DMS114 treated with DMSO at 0.1 percent for 48 hours (cell line): ENCODE measurements around the gene ACO1.

Experiments
- DNase-seq: peaks from one replicate; lab custom pipeline; 2025; ENCODE audit not compliant: unreplicated experiment; lab: John Stamatoyannopoulos, UW

Gene ACO1

DNA sequence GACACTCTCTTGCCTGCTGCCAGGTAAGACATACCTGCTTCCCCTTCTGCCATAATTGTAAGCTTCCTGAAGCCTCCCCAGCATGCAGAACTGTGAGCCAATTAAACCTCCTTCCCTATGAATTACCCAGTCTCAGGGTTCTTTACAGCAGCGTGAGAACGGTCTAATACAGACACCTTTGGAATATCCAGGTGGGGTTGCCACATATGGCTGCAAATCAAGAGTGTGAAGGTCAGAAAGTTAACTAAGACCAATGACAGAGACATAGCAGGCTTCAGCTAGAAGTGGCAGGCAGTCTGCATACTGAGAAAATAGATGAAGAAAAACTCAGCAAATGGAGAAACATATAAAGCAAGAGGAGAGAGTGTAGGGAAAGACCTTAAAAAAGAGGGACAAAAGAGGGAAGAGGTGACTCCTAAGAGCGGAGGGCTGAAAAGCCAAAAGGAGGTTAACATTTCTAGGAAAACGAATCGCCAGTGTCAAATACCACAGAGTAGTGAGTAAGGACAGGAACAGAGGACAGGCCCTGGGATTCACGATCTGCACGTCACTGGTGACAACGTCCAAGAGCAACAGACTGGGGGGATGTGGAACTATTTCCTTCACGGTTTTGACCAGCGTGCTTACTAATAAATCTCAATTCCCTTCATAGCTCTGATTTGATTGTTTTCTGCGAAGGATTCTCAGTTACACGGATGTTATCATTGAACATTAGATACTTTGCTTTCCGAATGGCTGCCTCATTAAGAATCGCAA lies 1.7 kb upstream of the ACO1 start:
- DNase-seq = no peak

DNA sequence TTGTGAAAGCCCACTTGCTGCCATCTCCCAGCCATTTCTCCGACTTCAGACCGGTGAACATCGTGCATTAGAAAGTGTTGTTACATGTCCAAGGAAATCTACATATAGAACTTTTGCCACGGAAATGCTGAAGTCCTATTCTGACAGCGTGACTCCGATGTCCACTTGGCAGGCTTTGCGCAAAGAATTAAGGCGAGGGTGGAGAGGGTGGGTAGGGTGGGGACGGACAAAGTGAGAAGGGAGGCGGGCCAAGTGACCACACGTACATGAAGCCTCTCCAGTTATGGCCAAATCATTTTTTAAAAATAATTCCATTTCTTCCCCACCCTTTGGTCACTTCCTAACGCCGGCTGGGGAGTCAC lies 460 bp upstream of the ACO1 start:
- no peak for DNase-seq

DNA sequence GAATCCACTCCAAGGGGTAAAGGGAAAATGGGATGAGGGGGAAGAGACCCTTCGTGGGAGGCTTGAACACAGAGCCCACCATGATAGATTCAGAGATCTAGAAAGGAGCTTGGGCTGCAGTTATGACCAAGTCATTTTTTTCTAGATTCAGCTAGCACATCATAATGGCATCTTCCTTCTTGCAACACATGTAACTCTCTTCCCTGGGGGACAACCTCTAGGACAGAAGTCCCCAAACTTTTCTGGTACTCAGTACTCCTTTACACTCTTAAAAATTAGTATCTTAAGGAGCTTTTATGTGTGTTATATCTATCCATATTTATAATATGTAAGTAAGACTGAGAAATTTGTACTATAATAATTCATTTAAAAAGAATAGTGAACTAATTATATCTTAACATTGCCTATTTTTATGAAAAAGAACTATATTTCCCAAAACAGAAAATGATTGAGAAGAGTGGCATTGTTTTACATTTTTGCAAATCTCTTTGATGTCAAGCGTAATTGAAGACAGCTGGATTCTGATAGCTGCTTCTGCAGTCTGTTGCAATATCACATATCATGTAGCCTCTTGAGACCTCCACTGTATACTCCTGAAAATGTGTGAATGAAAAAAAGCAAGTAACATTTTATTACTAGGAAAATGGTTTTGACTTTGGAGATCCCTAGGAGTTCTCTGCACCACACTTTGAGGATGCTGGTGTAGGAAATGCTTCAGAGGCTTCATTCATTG lies 875 bp downstream of the ACO1 start:
- no peak for DNase-seq

DNA sequence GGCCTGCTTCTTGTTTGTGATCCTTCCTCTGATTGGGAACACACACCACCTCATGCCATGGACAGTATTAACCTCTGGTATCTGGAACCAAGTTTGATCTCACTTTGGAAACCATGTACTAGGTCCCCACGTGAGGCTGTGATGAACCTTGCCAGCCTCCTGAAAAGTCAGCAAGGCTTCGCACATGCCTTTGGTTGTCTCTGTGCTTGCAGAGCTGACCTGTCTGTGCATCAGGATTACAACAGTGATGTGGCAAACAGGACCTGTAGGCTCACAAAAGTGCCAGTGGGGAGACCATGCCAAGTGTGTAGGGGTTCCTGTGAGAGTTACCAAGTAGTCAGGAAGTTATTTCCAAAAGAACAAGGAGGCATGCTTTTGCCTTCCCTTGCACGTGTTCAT lies 1.4 kb downstream of the ACO1 start:
- DNase-seq = no peak

DNA sequence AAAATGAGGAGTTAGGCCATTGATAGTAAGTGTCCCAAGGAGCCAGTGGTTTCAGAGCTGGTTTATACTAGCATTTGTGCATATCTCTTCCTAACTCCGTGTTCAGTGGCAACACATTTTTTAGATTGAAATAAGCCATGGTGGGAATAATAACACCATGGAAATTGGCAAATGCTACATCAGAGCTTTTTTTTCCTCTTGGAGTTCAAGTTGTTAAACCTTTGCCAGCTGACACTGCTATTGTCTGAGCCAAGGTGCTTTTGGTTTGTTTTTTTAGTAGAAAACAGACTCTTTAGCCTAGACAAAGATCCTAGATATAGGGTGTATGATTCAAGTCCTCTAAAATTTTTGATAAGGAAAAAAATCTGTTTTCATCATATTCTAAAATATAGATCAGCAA lies 2.8 kb downstream of the ACO1 start:
- no peak for DNase-seq

DNA sequence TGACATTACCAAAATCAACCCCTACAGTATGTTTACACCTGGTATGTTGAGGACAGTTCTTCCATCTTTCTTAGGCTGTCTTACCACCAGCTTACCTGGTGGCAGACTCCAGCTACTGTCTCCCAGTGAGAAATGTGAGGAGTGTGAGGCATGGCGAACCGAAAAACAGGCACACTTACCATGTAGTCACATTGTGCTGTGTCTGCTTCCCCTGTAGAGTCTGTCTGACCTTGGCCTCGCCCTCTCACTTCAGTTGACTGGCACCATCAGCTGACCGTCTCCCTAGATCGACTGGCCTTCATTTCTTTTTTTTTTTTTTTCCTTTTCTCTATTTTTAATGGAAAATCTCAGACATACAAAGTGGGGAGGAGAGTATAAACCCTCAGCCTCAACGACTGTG lies 4.9 kb downstream of the ACO1 start:
- no peak for DNase-seq

DNA sequence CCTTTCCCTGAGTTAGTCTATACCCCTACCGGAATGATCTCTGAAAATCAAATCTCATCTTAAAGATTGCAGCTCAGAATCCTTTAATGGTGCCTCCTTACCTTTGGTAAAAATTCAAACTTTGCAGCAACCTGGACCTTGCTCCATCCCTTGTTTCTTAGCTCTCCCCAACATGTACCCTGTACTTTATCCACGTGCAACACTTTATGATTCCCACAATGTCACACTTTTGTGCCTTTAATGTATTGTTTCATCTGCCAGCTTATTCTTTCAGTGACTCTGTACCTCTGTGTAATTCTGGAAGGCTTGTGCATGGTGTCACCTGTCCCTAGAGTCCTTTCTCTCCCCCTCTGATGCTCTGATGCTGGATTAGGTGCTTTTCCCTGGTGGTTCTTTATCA lies 9.5 kb downstream of the ACO1 start:
- DNase-seq = no peak

DNA sequence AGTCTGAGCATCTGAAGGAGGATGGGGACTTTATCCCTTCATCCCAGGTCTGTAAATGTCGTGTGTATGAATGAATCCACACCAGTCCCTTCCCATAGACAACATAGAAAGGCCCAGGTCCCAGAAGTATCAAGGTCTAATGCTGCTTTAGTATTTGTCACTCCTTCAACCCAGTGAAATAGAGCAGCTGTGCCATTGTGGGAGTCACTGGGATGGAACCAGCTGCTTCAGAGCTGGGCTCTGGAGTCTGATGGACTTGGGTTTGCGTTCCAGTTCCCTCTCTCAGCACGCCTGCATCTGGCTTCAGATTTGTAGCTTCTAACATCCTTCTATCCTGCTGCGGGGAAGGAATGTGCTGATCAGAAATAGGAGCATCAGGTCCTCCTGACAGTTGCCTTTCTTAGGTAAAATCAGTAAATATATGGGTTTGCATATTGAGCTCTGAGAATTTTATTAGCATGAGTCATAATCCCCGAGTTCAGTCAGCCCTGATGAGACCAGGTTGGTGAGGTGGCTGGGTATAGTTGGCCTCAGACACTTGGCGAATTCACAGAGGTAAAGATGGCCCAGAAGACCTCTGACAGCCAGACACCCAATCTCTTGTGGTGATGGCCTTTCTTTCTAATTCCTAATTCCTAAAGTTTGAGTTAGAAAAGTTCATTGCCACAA lies 10.1 kb downstream of the ACO1 start:
- DNase-seq = no peak

DNA sequence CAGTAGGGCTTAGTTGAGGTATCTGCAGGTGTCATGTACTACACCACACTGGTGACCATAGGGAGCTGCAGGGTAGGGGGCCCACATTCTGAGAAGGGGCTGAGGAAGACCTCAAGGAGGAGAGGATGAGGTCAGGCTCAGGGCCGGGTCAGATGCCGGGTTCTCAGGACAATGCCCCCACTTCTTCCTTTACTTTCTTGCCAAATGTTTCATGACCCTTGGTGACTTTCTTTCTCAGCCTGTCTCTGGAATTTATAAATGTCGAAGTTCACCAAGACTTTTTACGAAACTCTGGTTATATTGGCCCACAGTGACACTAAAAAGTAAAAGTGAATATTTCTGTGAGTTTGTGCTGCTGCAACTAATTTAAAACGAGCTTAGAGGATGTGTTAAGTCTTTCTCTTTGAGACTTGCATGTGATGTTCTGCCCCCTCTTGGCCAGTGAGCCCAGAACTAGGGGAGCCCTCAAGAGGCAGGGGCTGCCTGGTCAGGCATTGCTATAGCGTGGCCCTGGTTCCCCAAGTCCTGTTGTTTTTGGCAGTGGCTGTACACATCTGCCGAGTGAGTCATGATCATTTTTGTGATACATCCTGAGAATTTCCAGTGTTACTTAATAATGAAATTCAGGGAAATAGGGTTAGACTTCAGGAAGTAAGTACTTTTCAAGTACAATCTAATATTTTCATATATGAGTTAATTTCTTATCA lies 11.2 kb downstream of the ACO1 start:
- DNase-seq = no peak

DNA sequence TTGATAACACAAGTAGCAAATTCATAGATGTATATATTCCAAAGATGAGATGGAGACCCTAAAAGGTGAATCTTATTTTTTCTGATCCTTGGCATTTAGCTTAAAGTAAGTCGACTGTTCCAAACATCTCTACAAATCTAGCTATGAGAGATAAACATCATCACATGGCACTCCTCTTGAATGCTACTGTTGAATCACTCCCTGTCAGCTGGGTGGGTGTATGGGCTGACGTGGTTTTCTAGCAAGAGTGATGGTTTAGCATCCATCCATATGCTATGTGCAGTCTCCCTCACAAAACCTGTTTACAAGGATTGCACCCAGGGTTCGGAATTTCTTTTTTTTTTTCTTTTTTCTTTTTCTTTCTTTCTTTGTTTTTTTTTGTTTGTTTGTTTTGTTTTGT lies 13.8 kb downstream of the ACO1 start:
- DNase-seq = no peak

DNA sequence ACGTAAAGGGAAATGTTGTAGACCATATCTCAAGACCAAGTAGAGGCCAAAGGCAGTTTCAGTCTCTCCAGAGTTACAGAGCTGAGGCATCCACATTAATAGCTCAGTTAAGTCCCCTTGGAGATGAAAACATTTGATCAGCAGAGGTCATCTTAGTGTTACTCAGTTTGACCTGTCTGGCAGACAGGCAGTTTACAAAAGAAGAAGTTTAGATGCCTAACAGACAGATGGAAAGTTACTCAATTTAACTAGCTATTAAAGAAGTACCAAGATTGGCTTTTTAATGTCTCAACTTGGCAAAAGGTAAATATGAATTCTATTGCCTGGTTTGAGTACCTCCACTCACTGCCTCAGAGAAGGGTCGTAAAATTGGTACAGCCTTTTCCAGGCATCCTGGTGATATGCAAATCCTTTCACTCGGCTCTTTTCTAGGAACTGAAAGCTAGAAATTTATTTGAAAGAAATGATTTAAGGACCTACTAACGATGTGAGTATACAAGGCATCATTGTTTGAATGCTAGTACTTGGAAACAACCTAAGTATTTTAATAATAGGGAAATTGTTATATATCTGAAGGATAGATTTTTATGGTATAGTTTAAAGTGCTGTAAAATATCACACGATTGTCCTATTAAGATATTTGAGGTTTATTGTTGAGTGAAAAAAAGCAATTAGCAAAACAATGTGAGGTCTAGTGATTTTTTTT lies 14.8 kb downstream of the ACO1 start:
- DNase-seq = no peak

DNA sequence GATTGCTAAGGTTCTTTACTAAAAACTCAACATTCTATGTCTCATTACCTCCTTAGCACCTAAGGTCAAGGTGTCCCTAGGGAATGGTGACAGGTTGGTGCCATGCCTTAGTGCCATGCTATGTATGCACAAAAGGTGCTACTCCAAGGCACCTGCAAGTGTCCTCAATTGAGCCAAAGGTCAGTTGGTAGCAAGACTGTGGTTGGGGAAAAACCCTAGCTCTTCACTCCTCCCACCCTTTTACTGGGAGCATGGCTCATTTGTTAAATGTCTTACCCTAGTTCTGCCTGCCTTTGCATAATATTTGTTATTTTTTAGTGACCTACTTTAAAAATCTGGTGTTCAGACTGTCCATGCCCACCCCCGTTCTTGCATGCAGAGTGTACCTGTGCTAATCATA lies 17.0 kb downstream of the ACO1 start:
- no peak for DNase-seq

DNA sequence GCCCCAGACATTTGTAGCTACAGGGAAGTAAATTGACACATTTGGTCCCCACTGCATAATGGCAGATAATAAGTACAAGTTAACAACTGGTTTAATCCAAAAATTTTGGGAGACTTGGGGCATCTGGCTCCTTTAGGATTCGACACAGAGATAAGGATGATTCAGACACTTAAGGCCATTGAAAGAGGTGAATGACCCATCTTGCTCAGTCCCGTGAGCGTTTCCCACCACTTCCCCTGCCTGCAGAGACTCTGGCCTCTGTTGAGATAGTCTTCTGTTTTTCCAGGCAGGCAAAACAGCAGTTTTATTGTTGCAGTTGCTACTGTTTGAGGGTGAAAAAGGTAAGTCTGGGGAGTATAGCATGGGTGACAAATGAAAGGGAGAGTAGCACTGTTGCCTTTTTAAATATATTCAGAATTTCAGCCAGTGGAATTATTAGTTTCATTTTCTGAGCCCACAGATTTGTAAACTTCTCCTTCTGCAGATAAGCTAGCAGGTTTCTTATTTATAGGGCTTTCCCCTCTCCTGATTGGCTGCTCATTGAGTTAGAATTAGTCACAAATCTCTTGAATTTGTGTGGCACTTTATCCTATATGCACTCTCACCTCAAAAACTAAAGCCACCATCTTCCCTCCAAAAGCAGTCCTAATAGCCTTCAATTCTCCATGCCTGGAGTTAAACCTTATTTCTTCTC lies 19.3 kb downstream of the ACO1 start:
- no peak for DNase-seq

DNA sequence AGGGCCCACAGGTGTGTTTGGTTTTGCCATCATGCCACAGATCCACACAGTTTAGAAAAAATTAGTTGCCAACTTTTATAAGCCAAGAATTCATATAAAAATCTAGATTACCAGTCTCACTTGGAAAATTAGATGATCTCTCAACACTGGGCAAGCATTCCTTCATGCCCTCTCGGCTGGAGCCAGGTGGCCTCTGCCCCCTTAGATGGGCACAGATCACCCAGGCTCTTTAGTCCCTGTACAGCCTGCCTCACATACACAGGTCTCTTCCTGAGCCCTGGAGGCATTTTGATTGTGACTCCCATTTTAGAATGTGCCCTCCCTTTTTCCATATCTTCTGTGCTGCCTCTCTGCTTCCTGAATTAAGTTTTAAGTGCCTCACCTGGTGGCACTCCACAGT lies 20.0 kb downstream of the ACO1 start:
- no peak for DNase-seq

DNA sequence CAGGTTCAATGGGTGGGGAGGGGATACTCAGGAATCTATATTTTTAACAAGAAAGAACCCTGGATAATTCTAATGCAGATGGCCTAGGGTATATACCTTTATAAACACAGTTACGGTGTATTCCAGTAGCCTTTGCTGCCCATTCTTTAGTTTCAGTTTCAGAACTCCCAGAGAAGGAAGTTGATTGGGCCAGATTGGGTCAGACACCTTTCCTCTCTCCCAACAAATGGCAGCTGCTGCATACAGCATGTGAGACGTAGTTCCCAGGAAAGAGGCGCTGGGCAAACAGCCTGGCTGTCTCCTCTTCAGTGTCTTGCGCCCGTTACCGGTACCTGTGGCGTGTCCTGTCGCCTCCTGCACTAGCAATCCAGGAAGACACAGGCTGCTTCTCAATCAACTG lies 20.4 kb downstream of the ACO1 start:
- DNase-seq = no peak

DNA sequence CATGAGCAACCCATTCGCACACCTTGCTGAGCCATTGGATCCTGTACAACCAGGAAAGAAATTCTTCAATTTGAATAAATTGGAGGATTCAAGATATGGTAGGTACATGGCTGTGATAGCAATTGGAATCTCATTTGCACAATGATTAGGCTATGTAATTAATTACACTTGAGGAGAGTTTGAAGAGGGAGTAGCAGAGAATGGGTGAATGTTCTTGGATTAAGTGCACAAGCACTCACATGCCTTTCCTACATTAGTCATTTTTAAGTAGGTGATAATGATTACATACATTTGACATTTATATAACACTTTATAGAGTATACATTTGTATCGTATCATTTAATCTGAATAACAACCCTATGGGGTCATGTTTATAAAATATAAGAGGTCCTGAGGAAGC lies 21.1 kb downstream of the ACO1 start:
- no peak for DNase-seq

DNA sequence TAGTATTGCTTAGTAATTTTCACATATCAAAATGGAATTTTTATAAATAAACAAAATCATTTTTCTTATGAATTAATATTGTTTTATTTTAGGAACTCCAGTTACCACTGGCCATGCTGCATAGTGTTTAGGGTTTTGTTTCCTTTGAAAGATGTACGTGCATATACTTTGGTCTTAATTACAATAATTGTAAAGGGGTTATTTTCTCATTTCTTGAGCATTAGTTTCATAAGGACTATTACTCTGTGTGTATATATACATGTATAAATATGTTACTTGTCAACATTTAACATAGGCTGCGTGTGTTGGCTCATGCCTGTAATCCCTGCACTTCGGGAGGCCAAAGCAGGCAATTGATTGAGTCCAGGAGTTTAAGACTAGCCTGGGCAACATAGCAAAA lies 21.6 kb downstream of the ACO1 start:
- no peak for DNase-seq

DNA sequence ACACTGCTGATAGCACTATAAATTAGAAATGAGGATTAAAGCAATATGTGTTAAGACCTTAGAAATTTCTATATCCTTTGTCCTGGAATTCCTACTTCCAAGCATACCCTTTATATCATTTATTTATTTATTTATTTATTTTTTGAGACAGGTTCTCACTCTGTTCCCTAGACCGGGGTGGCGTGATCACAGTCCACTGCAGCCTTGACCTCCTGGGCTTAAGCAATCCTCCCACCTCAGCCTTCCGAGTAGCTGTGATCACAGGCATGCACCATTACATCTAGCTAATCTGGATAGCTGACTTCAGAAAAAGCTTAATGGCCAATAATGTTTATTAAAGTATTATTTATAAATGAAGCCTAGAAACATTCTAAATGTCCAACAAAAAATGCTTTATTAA lies 27.3 kb downstream of the ACO1 start:
- no peak for DNase-seq

DNA sequence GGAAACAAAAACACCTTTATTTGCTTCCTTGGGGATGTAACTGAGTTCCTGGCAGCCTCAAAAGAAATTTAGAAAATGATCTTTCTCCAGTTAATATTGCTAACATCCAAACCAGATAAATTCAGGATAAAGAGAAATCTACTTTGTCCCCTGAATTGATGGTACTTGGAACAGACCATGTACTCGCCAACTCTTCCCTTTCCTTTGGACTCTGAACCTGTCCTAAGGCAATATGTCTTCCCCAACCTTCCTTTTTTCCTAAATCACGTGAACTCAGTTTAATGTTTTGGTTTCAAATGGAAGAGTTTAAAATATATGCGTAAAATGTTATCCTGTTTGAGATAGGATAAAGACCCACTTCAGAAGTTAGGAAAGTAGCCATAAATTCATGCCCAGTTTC lies 28.0 kb downstream of the ACO1 start:
- no peak for DNase-seq

DNA sequence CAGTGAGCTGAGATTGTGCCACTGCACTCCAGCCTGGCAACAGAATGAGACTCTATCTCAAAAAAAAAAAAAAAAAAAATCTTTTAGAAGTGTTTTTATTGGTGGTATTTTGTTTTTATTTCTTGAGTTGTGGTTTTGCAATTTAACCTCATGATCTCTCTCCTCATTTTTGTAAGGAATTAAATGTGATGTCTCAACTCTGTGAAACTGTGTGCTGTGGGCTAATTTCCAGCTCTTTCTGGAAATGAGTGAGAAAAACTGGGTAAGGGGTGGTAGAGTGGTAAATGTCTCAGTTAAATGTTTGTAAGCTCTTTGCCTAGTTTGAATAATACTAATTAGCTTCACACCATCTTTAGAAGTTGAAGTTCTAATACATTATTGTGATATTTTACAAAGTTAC lies 29.0 kb downstream of the ACO1 start:
- no peak for DNase-seq

DNA sequence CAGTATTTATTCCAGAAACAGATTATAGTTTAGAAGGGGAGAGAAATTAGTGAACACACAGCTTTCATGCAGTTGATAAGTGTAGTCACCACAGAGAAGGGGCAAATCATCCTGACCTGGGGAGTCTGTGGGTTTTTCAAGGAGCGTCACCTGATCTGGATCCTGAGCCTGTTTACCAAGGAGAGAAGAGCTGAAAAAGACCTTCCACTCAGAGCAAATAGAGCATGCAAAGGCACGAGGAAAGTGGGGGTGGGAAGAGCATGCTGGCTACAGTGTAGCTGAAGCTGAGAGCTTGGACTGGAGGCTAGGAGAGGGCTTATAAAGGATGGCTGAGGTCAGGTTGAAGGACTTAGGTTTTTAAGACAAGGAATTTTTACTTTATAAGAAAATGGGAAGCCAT lies 30.4 kb downstream of the ACO1 start:
- DNase-seq = no peak
